ENCODE results near the gene TBC1D22A.

The TBC1D22A gene

GRCh38 chr22:46770151-46770641, 7.7 kb downstream of the TBC1D22A start:
- H3K4me3 ChIP-seq (replicated peaks in 1 of 2; ENCODE audit: low read depth in 2 of 2, low read length in 2 of 2): no peak overlapping the region
- TF ChIP-seq CTCF (IDR thresholded peaks at IDR 0.05; ENCODE audit: low read depth, low read length): no peak

DNA sequence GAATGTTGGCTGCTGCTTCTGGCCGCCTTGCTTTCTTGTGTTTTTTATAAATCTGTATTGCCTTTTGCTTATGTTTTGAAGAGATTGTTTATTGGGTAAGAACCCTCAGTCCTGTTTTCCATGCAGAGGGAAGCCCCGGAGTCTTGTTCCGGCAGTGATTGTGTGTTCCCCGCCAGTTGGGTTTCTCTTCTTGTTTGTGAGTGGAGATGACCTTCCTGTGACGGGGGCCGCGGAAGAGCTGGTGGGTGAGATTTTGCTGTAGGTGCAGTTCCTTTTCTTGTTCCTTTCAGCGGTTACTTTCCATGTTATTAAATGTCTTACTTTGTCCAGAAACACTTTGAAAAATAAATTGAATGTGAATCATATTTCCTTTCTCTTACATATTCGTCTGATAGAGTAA, 8.3 kb downstream of the TBC1D22A start:
- no peak overlapping the region for H3K4me3 ChIP-seq (replicated peaks in 1 of 2; ENCODE audit: low read depth in 2 of 2, low read length in 2 of 2)
- no peak for TF ChIP-seq CTCF (IDR thresholded peaks at IDR 0.05; ENCODE audit: low read depth, low read length)
- DNase-seq (ENCODE audit: low read depth in 2 of 2): no peak

More at GRCh38 chr22:46770151-46770641, 7.7 kb downstream of the TBC1D22A start:
- DNase-seq (ENCODE audit: low read depth in 2 of 2): no peak

DNA sequence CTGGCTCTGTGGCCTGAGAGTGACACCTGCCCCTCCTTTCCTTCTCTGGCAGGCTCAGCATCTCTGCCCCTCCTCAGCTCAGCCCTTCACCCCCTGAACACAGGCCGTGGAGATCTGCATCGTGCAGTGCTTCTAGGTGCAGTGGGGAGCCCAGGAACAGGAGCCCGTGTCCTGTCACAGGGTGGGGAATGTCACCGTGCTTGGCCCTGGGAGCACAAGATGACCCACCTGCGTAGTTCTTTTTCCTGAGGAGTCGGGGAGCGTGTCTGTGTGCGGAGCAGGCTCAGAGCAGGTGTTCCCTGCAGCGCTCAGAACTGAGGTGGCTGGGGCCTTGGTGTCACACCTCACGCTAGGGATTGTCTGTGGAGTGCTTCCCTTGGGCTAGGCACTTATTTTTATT, 10.6 kb downstream of the TBC1D22A start:
- no peak for DNase-seq (ENCODE audit: low read depth in 2 of 2)
- TF ChIP-seq CTCF (IDR thresholded peaks at IDR 0.05; ENCODE audit: low read depth, low read length): no peak
- no peak overlapping the region for H3K4me3 ChIP-seq (replicated peaks in 1 of 2; ENCODE audit: low read depth in 2 of 2, low read length in 2 of 2)

- no peak overlapping the region for H3K4me3 ChIP-seq (replicated peaks in 1 of 2; ENCODE audit: low read depth in 2 of 2, low read length in 2 of 2)
- TF ChIP-seq CTCF (IDR thresholded peaks at IDR 0.05; ENCODE audit: low read depth, low read length): no peak
- DNase-seq (ENCODE audit: low read depth in 2 of 2): no peak
These were observed 12.0 kb downstream of the TBC1D22A start for GRCh38 chr22:46774253-46774979.

DNA sequence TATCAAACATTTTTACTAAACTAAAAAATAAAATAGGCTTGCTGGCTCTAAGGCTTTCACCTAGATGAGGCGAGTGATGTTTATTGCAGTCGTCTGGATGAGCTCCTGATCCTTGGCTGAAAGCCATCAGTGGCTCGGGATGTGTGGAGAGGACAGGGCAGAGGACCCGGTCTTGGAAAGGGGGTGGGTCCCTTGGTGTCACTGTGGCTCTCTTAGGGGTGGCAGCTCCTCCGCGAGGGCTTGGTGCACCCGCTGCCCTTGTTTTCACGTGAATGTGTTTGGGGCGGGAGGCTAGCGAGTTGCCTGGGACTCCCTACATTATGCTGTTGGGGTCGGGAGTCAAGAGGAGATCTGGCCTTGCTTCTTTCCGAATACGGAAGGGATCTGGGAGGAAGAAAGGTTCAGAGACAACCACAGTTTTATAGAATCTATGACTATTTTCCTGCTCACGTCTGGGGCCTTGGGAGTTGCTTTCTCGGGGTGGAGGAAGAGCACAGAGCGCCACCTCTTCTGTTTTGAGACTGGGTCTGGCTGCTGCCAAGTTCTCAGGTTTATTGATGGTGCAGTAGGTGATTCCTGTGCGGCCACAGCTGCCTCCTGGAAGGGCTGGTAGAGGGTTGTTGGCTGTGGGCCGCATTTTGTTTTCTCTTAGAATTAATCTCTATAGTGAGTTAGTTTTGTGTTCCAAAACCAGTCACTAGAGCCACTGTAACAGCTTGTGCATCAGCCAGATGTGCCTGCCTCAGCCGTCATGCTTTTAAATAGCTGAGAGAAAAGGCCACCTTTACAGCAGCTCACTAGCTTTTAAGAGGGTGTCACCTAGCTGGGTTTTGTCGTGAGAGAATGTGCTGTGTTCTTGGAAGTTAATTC, 12.8 kb downstream of the TBC1D22A start:
- H3K4me3 ChIP-seq (replicated peaks in 1 of 2; ENCODE audit: low read depth in 2 of 2, low read length in 2 of 2): no peak overlapping the region
- no peak for DNase-seq (ENCODE audit: low read depth in 2 of 2)
- no peak for TF ChIP-seq CTCF (IDR thresholded peaks at IDR 0.05; ENCODE audit: low read depth, low read length)

- H3K4me3 ChIP-seq (replicated peaks in 1 of 2; ENCODE audit: low read depth in 2 of 2, low read length in 2 of 2): no peak overlapping the region
These were observed 13.7 kb downstream of the TBC1D22A start for GRCh38 chr22:46775850-46776826.

More at GRCh38 chr22:46775850-46776826, 13.7 kb downstream of the TBC1D22A start:
- TF ChIP-seq CTCF (IDR thresholded peaks at IDR 0.05; ENCODE audit: low read depth, low read length): no peak
- no peak for DNase-seq (ENCODE audit: low read depth in 2 of 2)
